K562 (cell line): ENCODE data around the gene GSTA4. TPM values are rescaled to one million over a fixed set of nuclear protein-coding genes. Genes with fewer than 3 reads are reported as not detected.

Experiments
- ATAC-seq: fragments of 200-7000 bp; cut with Tn5 transposase; 3 replicates; pipeline ENCODE4 v1.9.1; 2020; ENCODE audit warnings: moderate library complexity
- BruUV-seq: library from RNA; stranded (reverse); fragments of 400-500 nt; replicated peaks from 2 replicates; lab custom pipeline; 2021; lab: Mats Ljungman, UMichigan
- CTCF ChIA-PET: fragments of 300-600 bp; formaldehyde crosslinking; extraction: SDS; loops from one replicate; lab custom pipeline; 2021; ENCODE audit warnings: low intra/inter-chr PET ratio; lab: Yijun Ruan, JAX
- POLR2A ChIA-PET: fragments of 300-600, 350-650 bp; sonication (Branson Sonifier 250); formaldehyde crosslinking; extraction: SDS; loops from one replicate; lab custom pipeline; 2021; ENCODE audit warnings: antibody characterized with exemption, inconsistent platforms; lab: Yijun Ruan, JAX
- DNase-seq, 4 experiments: peaks; one replicate each; pipeline versions ENCODE4 v3.0.0 to v3.0.0-alpha.2; 2011 to 2018; ENCODE audit warnings: low spot score in 3 of 4, mixed read lengths in 3 of 4; ENCODE audit errors: extremely low read depth in 1 of 4
- FAIRE-seq: peaks from 2 replicates; lab custom pipeline; 2011; peaks lifted over from hg19 to GRCh38; lab: Jason Lieb, UNC
- H2AFZ ChIP-seq: 2 replicates; pipeline ENCODE4 v1.6.0; 2011; ENCODE audit warnings: low read depth, low read length, control low read depth, inconsistent platforms
- H3K27ac ChIP-seq: fragments of 200-600 bp; 3 replicates; pipeline ENCODE4 v1.8.0; 2011; ENCODE audit warnings: low read depth, mild to moderate bottlenecking, control low read depth, inconsistent platforms, low read length, moderate library complexity, mixed read lengths; ENCODE audit errors: extremely low read depth
- H3K27me3 ChIP-seq, 2 experiments: fragments of 300-600 bp in 1 of 2; 2 replicates in 1 of 2; 3 replicates in 1 of 2; pipeline versions ENCODE4 v1.6.0 to v1.8.0; 2011; ENCODE audit warnings: inconsistent platforms in 2 of 2, low read length in 2 of 2, mild to moderate bottlenecking in 1 of 2, mixed read lengths in 1 of 2, moderate library complexity in 1 of 2; ENCODE audit not compliant: control insufficient read depth in 2 of 2, insufficient read depth in 2 of 2
- H3K36me3 ChIP-seq: fragments of 300-600 bp; 3 replicates; pipeline ENCODE4 v1.8.0; 2011; ENCODE audit warnings: mild to moderate bottlenecking, low read length, inconsistent platforms; ENCODE audit not compliant: control insufficient read depth, insufficient read depth
- H3K4me1 ChIP-seq, 2 experiments: fragments of 200-600 bp in 1 of 2; replicated peaks in 1 of 2; 2 replicates in 1 of 2; 3 replicates in 1 of 2; pipeline versions ENCODE4 v1.5.1 to v1.8.0; 2011; ENCODE audit warnings: inconsistent platforms in 2 of 2, low read length in 2 of 2, mild to moderate bottlenecking in 1 of 2, mixed read lengths in 1 of 2, moderate library complexity in 1 of 2; ENCODE audit not compliant: control insufficient read depth in 2 of 2, insufficient read depth in 2 of 2
- H3K4me2 ChIP-seq: 2 replicates; pipeline ENCODE4 v1.6.1; 2011; ENCODE audit warnings: low read length, control low read depth, inconsistent platforms, mixed read lengths; ENCODE audit not compliant: insufficient read depth
- H3K4me3 ChIP-seq: fragments of 200-600 bp; sonication (generic), shearing (Covaris generic); 2 replicates; pipeline ENCODE4 v1.5.1; 2016; ENCODE audit warnings: control low read depth, inconsistent platforms
- H3K79me2 ChIP-seq: fragments of 200-600 bp; 3 replicates; pipeline ENCODE4 v1.8.0; 2011; ENCODE audit warnings: low read length, inconsistent platforms; ENCODE audit not compliant: control insufficient read depth, insufficient read depth
- H3K9ac ChIP-seq, 2 experiments: 2 replicates each; pipeline versions ENCODE4 v1.6.0 to v1.6.1; 2011; ENCODE audit warnings: low read depth in 2 of 2, low read length in 2 of 2, control low read depth in 1 of 2, inconsistent platforms in 1 of 2, mild to moderate bottlenecking in 1 of 2, mixed read lengths in 1 of 2; ENCODE audit not compliant: insufficient read depth in 1 of 2
- H3K9me1 ChIP-seq: one replicate; pipeline ENCODE4 v1.6.0; 2011; ENCODE audit warnings: inconsistent platforms, mild to moderate bottlenecking, low read length, moderate library complexity; ENCODE audit not compliant: control insufficient read depth, insufficient read depth
- H3K9me3 ChIP-seq: replicated peaks from 2 replicates; pipeline ENCODE4 v1.5.1; 2011; ENCODE audit warnings: low read depth, low read length, inconsistent platforms; ENCODE audit not compliant: control insufficient read depth, insufficient read depth
- H4K20me1 ChIP-seq: replicated peaks from 2 replicates; pipeline ENCODE4 v1.6.1; 2011; ENCODE audit warnings: low read length, inconsistent platforms, mixed read lengths; ENCODE audit not compliant: control insufficient read depth, insufficient read depth
- FOSL1 ChIP-seq: fragments of 200-800 bp; sonication (Bioruptor generic); conservative IDR thresholded peaks from 2 replicates; pipeline ENCODE4 v1.6.1; 2016; ENCODE audit warnings: missing genetic modification characterization, missing compliant biosample characterization
- HMBOX1 ChIP-seq: sonication (generic); IDR thresholded peaks from 2 replicates; pipeline ENCODE4 v1.6.1; 2016
- ILF3 ChIP-seq: fragments of 450-650 bp; IDR thresholded peaks from 2 replicates; pipeline ENCODE4 v1.6.1; 2018; ENCODE audit warnings: antibody characterized with exemption, mild to moderate bottlenecking, moderate library complexity, borderline replicate concordance
- NKRF ChIP-seq: fragments of 450-650 bp; IDR thresholded peaks from 2 replicates; pipeline ENCODE4 v1.6.1; 2016; ENCODE audit warnings: borderline replicate concordance
- ZNF764 ChIP-seq: fragments of 250-450 bp; sonication (Bioruptor Pico); IDR thresholded peaks from 2 replicates; pipeline ENCODE4 v1.4.0; 2020; ENCODE audit warnings: low read depth, mild to moderate bottlenecking, moderate library complexity
- WGBS: fragments of 100-300 bp; shearing (Covaris generic); methylation state at CpG from one replicate; pipeline ENCODE4 v1.1.6; 2016; ENCODE audit warnings: low coverage, mixed read lengths; ENCODE audit not compliant: insufficient coverage; ENCODE audit errors: missing lambda C conversion rate; 5-methylcytosine and 5-hydroxymethylcytosine counted together
- in situ Hi-C: fragments of 300-500 bp; cut with MboI; formaldehyde crosslinking; loops from 4 replicates; pipeline ENCODE4 v1.15.0; 2018; ENCODE audit warnings: inconsistent platforms, mixed read lengths
- intact Hi-C: fragments of 100-400 bp; cut with micrococcal nuclease; formaldehyde crosslinking; loops from 2 replicates; pipeline ENCODE4 v1.14.2; 2022
- polyA plus RNA-seq, 8 experiments: library from polyadenylated mRNA; depleted of rRNA in 4 of 8; stranded (reverse) in 5 of 8; unstranded in 3 of 8; fragments of >200 nt; fragmentation: Nextera tagmentation in 2 of 8; fragmentation: Illumina TruSeq in 1 of 8; extraction: Ambion mirVana in 2 of 8; extraction: Trizol in 1 of 8; gene quantifications; 2 replicates each; pipeline versions ENCODE4 v1.2.1 to v1.2.3, GENCODE V29; 2011 to 2014; ENCODE audit warnings: inconsistent platforms in 1 of 8, missing spikeins in 1 of 8
- total RNA-seq, 7 experiments: library from RNA; depleted of rRNA in 6 of 7; stranded (reverse); fragments of >200 nt in 6 of 7; fragmentation: Illumina TruSeq in 2 of 7; extraction: Trizol in 2 of 7; gene quantifications; 2 replicates each; pipeline versions ENCODE4 v1.2.1 to v1.2.3, GENCODE V29; 2011 to 2021; ENCODE audit warnings: low replicate concordance in 1 of 7

Gene GSTA4
- total and polyA plus RNA-seq, 9 of the 15 experiments (the other 6 are each of a cell fraction or from before 2014, with no cell fraction given) = 0.89 to 4.0 (median 2.0) TPM

GRCh38 chr6:53018446-53018845 lies 23.4 kb upstream of the GSTA4 start:
- H3K4me3 ChIP-seq = no peak overlapping the region
- WGBS = 75% methylated on average over 2 of the region's 2 CpGs
- ATAC-seq (no peak), DNase-seq (no peak), FAIRE-seq (no peak)
- no peak overlapping the region for H3K9ac ChIP-seq
- H3K4me1 ChIP-seq = peaks cover 0 to 7% of the 10 kb centered on the region in 2 experiments; a peak in 1 of 5 replicates
- H4K20me1 ChIP-seq = no peaks in the 10 kb centered on the region
- BruUV-seq = no TSS peak
- CTCF ChIA-PET = no interaction called here
- no peak overlapping the region for H3K27ac ChIP-seq
- no peak for TF ChIP-seq ILF3
- POLR2A ChIA-PET = no interaction called here
- in situ Hi-C loops (no loop called here), intact Hi-C loops (no loop called here)
- no peak overlapping the region for H2AFZ ChIP-seq
- H3K4me2 ChIP-seq = no peak overlapping the region
- H3K79me2 ChIP-seq = no peaks in the 10 kb centered on the region
- no peaks in the 10 kb centered on the region for H3K27me3 ChIP-seq
- no peaks in the 10 kb centered on the region for H3K36me3 ChIP-seq
- H3K9me1 ChIP-seq = no peaks in the 10 kb centered on the region
- no peaks in the 10 kb centered on the region for H3K9me3 ChIP-seq

GRCh38 chr6:53015486-53015885 lies 20.4 kb upstream of the GSTA4 start:
- Histone ChIP-seq H4K20me1 (no peaks in the 10 kb centered on the region), H3K36me3 (peaks cover 8% of the 10 kb centered on the region; the same call in 1 of the 3 replicates), H3K79me2 (no peaks in the 10 kb centered on the region), H3K4me1 (peaks cover 0 to 5% of the 10 kb centered on the region in 2 experiments; a peak in 1 of 5 replicates), H3K27me3 (no peaks in the 10 kb centered on the region), H3K4me2 (no peak overlapping the region), H2AFZ (no peak overlapping the region), H3K9me1 (no peaks in the 10 kb centered on the region), H3K9me3 (no peaks in the 10 kb centered on the region), H3K4me3 (no peak overlapping the region), H3K27ac (no peak overlapping the region), H3K9ac (no peak overlapping the region)
- intact Hi-C loops (no loop called here), in situ Hi-C loops (no loop called here)
- 0 out of 2 replicates have a peak, but pooled peaks have one; percentile 29 for TF ChIP-seq HMBOX1
- no peak for TF ChIP-seq NKRF
- TF ChIP-seq ZNF764 = no peak
- peak; percentile 69 for TF ChIP-seq FOSL1
- ChIA-PET POLR2A (interaction anchor here (0.8 kb wide), 1 partner anchor 9 kb away, joined by 4 read pairs; no protein-coding TSS in a partner anchor), CTCF (no interaction called here)
- WGBS = 45% methylated on average over 1 of the region's 1 CpG
- no peak for FAIRE-seq
- no TSS peak for BruUV-seq
- no peak for DNase-seq
- no peak for ATAC-seq
